HEK293 (cell line): ENCODE data around the gene AZIN2.

Experiments
- CTCF ChIA-PET: fragments of 350-600 bp; formaldehyde crosslinking; extraction: SDS; loops from one replicate; lab custom pipeline; 2021; ENCODE audit warnings: antibody characterized with exemption; lab: Yijun Ruan, JAX
- POLR2A ChIA-PET: fragments of 300-600 bp; formaldehyde crosslinking; extraction: SDS; loops from one replicate; lab custom pipeline; 2020; ENCODE audit warnings: antibody characterized with exemption, inconsistent platforms; lab: Yijun Ruan, JAX
- H3K27ac ChIP-seq: fragments of 200-500 bp; sonication (Bioruptor generic); 2 replicates; pipeline ENCODE4 v1.5.1; 2014; ENCODE audit warnings: low read depth, low read length, control low read depth, inconsistent platforms; ENCODE audit errors: extremely low read depth
- H3K36me3 ChIP-seq, 2 experiments: fragments of 200-500 bp in 1 of 2; sonication (Bioruptor generic) in 1 of 2; 1 replicate in 1 of 2; 2 replicates in 1 of 2; pipeline ENCODE4 v1.5.1; 2014 to 2017; ENCODE audit warnings: inconsistent platforms in 2 of 2, low read length in 2 of 2; ENCODE audit not compliant: control insufficient read depth in 2 of 2, insufficient read depth in 1 of 2
- H3K4me1 ChIP-seq: fragments of 200-500 bp; sonication (Bioruptor generic); 2 replicates; pipeline ENCODE4 v1.5.1; 2014; ENCODE audit warnings: mild to moderate bottlenecking, low read length, inconsistent platforms; ENCODE audit not compliant: control insufficient read depth, insufficient read depth
- H3K4me3 ChIP-seq: 2 replicates; pipeline ENCODE4 v1.5.1; 2011; ENCODE audit warnings: low read depth, mild to moderate bottlenecking, control low read depth, low read length, moderate library complexity
- H3K9me3 ChIP-seq: fragments of 200-500 bp; sonication (Bioruptor generic); 2 replicates; pipeline ENCODE4 v1.5.1; 2014; ENCODE audit warnings: low read depth, low read length, inconsistent platforms; ENCODE audit not compliant: control insufficient read depth, insufficient read depth
- SETDB1 ChIP-seq: IDR thresholded peaks from one replicate; pipeline ENCODE4 v1.6.1; 2017; ENCODE audit warnings: mild to moderate bottlenecking, low read length, moderate library complexity, mixed read lengths; ENCODE audit not compliant: insufficient read length
- TSHZ1 ChIP-seq: fragments of 450-650 bp; formaldehyde crosslinking; IDR thresholded peaks from 2 replicates; pipeline ENCODE4 v1.5.1; 2016; ENCODE audit warnings: missing biosample characterization, missing genetic modification characterization, borderline replicate concordance
- ZFHX2 ChIP-seq: fragments of 450-650 bp; formaldehyde crosslinking; conservative IDR thresholded peaks from 2 replicates; pipeline ENCODE4 v1.5.1; 2016; ENCODE audit warnings: missing biosample characterization, missing genetic modification characterization
- ZIC2 ChIP-seq: fragments of 450-650 bp; formaldehyde crosslinking; IDR thresholded peaks from 2 replicates; pipeline ENCODE4 v1.5.1; 2016; ENCODE audit warnings: missing biosample characterization, missing genetic modification characterization
- ZNF157 ChIP-seq: fragments of 450-650 bp; formaldehyde crosslinking; IDR thresholded peaks from 2 replicates; pipeline ENCODE4 v1.5.1; 2016; ENCODE audit warnings: missing biosample characterization, missing genetic modification characterization
- ZNF239 ChIP-seq: fragments of 450-650 bp; formaldehyde crosslinking; IDR thresholded peaks from 2 replicates; pipeline ENCODE4 v1.5.1; 2016; ENCODE audit warnings: missing biosample characterization, missing genetic modification characterization
- ZNF48 ChIP-seq: fragments of 450-650 bp; formaldehyde crosslinking; IDR thresholded peaks from 2 replicates; pipeline ENCODE4 v1.5.1; 2016; ENCODE audit warnings: missing biosample characterization, missing genetic modification characterization
- ZNF549 ChIP-seq: fragments of 450-650 bp; IDR thresholded peaks from 2 replicates; pipeline ENCODE4 v1.5.1; 2018; ENCODE audit warnings: missing biosample characterization, missing genetic modification characterization, mild to moderate bottlenecking, inconsistent platforms, moderate library complexity
- ZNF600 ChIP-seq: fragments of 450-650 bp; formaldehyde crosslinking; IDR thresholded peaks from 2 replicates; pipeline ENCODE4 v1.5.1; 2016; ENCODE audit warnings: missing biosample characterization, missing genetic modification characterization
- ZNF664 ChIP-seq: fragments of 450-650 bp; formaldehyde crosslinking; IDR thresholded peaks from 2 replicates; pipeline ENCODE4 v1.5.1; 2016; ENCODE audit warnings: missing biosample characterization, missing genetic modification characterization
- ZSCAN23 ChIP-seq: fragments of 450-650 bp; formaldehyde crosslinking; IDR thresholded peaks from 2 replicates; pipeline ENCODE4 v1.5.1; 2016; ENCODE audit warnings: missing biosample characterization, missing genetic modification characterization
- TF ChIP-seq, protein P1 (sequence below): fragments of 450-650 bp; formaldehyde crosslinking; optimal IDR thresholded peaks from 2 replicates; pipeline ENCODE3; 2016; ENCODE audit warnings: missing biosample characterization, mild to moderate bottlenecking, missing genetic modification characterization

The AZIN2 gene

GRCh38 chr1:33168556-33169289 lies 87.8 kb downstream of the AZIN2 start (continued):
- TF ChIP-seq TSHZ1 (tag by site-specific recombination) = no peak
- TF ChIP-seq ZNF239 (tag by site-specific recombination) = no peak
- TF ChIP-seq SETDB1 = no peak
- TF ChIP-seq ZNF48 (tag by site-specific recombination) = no peak
- TF ChIP-seq, protein P1, sequence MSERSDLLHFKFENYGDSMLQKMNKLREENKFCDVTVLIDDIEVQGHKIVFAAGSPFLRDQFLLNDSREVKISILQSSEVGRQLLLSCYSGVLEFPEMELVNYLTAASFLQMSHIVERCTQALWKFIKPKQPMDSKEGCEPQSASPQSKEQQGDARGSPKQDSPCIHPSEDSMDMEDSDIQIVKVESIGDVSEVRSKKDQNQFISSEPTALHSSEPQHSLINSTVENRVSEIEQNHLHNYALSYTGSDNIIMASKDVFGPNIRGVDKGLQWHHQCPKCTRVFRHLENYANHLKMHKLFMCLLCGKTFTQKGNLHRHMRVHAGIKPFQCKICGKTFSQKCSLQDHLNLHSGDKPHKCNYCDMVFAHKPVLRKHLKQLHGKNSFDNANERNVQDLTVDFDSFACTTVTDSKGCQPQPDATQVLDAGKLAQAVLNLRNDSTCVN (tag by site-specific recombination) = no peak
- TF ChIP-seq ZFHX2 (tag by site-specific recombination) = no peak
- TF ChIP-seq ZNF157 (tag by site-specific recombination) = no peak
- TF ChIP-seq, all 188 proteins: peak for 0

DNA sequence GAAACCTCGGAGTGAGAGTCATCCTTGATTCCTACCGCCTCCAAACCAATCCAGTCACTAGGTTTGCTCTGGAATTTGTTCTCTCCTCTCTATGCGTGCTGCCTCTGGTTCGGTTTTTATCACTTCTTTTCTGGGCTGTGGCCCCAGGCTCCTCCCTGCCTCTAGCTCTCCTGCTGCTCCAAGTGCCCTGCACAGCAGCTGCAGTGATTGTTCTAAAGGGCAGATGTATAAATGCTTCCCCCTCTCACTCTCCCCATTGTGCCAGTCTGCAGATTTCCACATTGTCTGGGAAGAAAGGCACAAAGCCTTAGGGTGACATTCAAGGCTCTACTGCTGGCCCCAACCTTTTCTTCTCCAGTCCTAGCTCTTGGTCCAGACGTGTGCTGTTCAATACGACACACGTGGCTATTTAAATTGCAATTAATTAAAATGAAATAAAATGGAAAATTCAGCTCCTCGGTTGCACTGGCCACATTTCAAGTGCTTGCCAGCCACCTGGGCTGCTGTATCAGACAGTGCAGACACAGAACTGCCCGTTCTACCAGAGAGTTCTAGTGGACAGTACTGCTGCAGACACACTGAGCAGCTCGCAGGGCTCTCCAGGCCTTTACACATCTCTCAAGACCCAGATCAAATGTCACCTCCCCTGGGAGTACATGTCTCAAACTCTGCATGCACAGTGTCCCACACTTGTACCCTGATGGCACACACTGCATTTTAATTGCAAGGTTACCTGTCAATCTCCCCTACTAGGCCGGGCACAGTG lies 88.5 kb downstream of the AZIN2 start:
- CTCF ChIA-PET = no interaction called here
- TF ChIP-seq ZNF549 (tag by site-specific recombination) = no peak
- TF ChIP-seq ZNF600 (tag by site-specific recombination) = 0 out of 2 replicates have a peak, but pooled peaks have one; percentile 29
- peak; percentile 53 for TF ChIP-seq ZIC2 (tag by site-specific recombination)
- TF ChIP-seq ZNF664 = no peak
- TF ChIP-seq ZSCAN23 = no peak
- H3K4me1 ChIP-seq = no peaks in the 10 kb centered on the region
- no peak overlapping the region for H3K4me3 ChIP-seq
- no peaks in the 10 kb centered on the region; the same call in 1 of the 2 replicates for H3K9me3 ChIP-seq
- POLR2A ChIA-PET = no interaction called here
- H3K27ac ChIP-seq = no peak overlapping the region
- no peaks in the 10 kb centered on the region for H3K36me3 ChIP-seq
